ENCODE results near the gene NISCH.
"Not testable (repeated sequence)": the region's sequence is repeated elsewhere in the genome, so short reads cannot be mapped to it uniquely, and the experiment has no call there.

The NISCH gene

DNA sequence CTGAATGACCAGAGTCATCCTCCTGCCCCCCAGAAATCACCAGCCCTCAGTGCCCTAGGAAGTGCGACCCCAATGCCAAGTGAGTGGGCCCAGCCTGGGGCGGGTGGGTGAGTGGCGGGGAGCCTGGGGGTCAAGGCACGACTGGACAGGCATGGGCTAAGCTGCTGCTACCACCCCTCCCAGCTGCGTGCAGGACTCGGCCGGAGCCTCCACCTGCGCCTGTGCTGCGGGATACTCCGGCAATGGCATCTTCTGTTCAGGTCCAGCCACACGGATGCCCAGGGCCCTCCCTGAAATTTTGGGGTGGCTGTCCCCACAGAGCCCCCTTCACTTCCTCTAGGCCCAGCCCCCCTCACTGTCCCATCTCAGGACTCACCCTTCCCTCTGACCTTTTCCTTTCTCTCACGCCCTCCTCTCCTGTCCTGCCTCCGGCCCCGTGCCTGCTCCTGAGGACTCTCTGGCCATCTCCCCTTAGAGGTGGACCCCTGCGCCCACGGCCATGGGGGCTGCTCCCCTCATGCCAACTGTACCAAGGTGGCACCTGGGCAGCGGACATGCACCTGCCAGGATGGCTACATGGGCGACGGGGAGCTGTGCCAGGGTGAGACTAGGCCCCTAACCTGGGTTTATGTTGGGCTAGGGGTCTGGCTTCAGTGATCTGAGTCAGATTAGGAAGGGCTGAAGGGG lies 61.2 kb downstream of the NISCH start:
- DNase-seq, result no peak

DNA sequence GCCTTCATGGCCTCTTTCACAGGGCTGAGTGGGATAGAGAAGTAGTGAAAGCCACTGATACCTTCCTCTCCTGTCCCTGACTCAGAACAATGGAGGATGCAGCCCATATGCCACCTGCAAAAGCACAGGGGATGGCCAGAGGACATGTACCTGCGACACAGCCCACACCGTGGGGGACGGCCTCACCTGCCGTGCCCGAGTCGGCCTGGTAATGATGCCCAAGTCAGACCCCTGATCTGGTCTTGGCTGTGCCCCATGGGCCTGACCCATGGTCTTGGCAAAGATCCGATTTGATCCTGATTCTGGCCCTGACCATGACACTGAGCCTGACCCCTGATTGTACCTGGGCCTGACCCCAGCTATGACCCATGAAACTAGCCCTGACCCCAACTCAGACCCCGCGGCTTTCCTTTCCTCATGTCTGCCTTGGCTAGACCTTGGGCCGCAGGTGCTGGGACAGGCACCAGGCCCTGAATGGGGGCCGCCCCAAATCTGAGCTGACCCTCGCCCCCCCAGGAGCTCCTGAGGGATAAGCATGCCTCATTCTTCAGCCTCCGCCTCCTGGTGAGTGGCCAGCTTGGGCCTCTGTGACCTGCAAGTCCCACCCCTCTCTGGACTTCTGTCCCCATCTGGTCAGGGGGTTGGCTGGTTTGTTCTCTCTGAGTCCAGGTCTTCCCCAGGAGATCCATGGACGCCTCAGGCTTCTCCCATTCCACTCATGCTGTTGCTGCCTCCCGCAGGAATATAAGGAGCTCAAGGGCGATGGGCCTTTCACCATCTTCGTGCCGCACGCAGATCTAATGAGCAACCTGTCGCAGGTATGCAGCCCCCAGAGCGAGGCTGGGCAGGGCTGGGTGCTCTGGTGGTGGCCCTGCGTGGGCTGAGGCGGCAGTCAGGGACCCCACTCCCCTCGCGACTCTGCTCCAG lies 62.7 kb downstream of the NISCH start:
- no peak for DNase-seq

DNA sequence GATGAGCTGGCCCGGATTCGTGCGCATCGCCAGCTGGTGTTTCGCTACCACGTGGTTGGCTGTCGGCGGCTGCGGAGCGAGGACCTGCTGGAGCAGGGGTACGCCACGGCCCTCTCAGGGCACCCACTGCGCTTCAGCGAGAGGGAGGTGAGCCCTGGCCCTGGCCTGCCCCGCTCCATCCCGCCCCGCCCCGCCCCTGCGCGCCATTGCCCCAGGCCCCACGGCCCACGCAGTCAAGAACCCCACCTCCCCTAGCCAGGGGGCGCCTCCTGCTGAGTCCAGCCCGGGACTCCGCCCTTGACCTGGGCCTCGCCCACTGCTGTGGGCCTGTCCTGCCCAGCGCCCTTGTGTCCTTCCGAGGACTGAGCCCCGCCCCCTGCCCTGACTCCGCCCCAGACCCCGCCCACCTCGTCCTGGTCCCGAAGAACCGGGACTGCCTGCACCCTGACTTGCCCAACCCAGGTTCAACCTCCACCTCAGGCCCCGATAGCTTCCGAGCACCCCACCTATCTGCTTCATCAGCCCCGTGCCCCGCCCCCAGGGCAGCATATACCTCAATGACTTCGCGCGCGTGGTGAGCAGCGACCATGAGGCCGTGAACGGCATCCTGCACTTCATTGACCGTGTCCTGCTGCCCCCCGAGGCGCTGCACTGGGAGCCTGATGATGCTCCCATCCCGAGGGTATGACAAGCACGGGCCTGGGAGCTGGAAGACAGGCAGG lies 63.5 kb downstream of the NISCH start:
- DNase-seq, result no peak

DNA sequence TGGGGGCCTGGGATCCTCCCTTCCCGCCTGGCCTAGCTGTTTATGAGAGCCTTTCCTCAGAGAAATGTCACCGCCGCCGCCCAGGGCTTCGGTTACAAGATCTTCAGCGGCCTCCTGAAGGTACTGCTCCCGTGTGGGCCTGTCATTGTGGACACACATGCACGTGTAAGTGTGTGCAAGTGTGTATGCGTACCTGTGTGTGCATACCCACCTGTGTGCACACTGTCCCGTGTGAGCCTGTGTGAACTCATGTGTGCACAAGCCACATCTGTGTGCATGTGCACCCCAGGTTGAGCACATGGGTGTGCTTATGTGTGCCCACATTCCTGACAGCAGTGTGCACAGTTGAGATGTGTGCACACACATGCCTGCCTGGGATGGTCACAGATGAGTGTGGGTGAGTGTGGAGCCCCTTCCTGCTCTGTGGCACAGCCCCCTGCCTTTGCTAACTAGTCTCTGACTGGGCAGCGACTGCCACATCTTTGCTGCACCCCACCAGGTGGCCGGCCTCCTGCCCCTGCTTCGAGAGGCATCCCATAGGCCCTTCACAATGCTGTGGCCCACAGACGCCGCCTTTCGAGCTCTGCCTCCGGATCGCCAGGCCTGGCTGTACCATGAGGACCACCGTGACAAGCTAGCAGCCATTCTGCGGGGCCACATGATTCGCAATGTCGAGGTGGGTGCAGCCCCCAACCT lies 64.2 kb downstream of the NISCH start:
- DNase-seq, result no peak

DNA sequence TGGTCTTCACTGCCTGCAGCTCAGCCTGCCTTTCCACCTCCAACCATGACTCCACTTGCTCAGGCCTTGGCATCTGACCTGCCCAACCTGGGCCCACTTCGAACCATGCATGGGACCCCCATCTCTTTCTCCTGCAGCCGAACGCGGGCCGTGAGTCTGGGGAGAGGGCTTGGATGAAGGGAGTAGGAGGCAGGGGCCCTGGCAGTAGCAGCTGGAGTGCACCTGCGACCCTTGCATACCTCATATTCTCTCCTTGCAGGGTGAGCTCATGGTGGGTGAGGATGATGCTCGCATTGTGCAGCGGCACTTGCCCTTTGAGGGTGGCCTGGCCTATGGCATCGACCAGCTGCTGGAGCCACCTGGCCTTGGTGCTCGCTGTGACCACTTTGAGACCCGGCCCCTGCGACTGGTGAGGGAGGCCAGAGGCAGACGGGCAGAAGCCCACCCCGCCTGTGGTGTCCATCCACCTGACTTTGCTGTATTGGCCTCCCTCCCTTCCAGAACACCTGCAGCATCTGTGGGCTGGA lies 64.8 kb downstream of the NISCH start:
- no peak for DNase-seq

DNA sequence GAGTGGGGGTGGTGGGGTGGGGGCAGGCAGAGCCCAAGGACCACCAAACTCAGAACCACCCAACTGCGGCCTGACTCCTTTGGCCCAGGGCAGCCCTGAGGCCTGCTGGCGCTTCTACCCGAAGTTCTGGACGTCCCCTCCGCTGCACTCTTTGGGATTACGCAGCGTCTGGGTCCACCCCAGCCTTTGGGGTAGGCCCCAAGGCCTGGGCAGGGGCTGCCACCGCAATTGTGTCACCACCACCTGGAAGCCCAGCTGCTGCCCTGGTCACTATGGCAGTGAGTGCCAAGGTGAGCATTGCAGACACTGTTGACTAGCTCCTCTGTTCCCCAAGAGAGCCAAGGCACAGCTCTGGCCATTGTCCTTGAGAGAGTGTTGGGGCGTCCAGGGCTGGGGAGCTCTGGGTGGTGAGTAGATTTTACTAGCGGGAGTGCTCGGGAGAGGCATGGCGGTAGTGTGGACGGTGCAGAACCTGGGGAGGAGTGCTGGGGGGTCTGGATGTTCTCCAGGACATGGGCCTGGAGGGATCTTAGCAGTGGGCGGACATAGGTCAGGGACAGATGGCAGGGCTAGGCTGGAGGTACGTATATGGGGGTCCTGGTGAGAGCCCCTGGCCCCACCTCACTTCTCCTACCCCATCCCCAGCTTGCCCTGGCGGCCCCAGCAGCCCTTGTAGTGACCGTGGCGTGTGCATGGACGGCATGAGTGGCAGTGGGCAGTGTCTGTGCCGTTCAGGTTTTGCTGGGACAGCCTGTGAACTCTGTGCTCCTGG lies 65.5 kb downstream of the NISCH start:
- DNase-seq, result no peak

DNA sequence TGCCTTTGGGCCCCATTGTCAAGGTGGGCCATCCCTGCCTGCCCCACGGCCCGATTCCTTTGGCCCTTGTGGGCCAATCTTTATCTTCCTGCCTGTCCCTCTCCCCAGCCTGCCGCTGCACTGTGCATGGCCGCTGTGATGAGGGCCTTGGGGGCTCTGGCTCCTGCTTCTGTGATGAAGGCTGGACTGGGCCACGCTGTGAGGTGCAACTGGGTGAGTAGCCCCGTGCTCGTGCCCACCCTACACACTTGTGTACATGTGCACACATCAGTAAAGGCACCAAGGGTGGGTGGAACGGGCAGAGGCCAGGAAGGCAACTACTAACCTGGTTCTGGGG lies 66.1 kb downstream of the NISCH start:
- DNase-seq, result no peak

DNA sequence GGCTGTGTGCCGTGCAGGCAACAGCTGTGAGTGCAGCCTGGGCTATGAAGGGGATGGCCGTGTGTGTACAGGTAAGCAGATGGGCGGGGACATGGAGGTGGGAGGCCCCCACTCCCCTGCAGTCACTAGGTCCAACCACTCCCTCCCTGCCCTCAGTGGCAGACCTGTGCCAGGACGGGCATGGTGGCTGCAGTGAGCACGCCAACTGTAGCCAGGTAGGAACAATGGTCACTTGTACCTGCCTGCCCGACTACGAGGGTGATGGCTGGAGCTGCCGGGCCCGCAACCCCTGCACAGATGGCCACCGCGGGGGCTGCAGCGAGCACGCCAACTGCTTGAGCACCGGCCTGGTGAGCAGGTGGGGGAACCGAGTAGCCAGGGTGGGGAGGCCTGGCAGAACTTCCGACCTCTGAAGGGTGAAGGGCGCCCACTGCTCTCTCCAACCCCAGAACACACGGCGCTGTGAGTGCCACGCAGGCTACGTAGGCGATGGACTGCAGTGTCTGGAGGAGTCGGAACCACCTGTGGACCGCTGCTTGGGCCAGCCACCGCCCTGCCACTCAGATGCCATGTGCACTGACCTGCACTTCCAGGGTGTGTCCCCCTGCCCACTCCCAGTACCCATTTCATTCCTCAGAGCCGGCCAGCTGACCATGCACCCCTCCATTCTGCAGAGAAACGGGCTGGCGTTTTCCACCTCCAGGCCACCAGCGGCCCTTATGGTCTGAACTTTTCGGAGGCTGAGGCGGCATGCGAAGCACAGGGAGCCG lies 66.7 kb downstream of the NISCH start:
- DNase-seq, result no peak

DNA sequence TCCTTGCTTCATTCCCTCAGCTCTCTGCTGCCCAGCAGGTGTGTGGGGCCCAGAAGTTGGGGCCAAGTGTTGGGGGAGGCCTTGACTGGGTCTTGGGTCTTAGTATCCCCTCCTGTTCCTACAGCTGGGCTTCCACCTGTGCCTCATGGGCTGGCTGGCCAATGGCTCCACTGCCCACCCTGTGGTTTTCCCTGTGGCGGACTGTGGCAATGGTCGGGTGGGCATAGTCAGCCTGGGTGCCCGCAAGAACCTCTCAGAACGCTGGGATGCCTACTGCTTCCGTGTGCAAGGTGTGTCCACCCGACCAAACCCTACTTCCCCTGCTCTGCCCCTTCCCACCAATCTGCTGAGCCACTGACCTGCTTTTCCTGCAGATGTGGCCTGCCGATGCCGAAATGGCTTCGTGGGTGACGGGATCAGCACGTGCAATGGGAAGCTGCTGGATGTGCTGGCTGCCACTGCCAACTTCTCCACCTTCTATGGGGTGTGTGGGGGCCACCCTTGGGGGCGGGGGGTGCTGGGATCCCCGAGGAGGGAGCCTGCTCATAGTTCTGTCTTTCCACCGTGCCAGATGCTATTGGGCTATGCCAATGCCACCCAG lies 67.3 kb downstream of the NISCH start:
- no peak for DNase-seq

DNA sequence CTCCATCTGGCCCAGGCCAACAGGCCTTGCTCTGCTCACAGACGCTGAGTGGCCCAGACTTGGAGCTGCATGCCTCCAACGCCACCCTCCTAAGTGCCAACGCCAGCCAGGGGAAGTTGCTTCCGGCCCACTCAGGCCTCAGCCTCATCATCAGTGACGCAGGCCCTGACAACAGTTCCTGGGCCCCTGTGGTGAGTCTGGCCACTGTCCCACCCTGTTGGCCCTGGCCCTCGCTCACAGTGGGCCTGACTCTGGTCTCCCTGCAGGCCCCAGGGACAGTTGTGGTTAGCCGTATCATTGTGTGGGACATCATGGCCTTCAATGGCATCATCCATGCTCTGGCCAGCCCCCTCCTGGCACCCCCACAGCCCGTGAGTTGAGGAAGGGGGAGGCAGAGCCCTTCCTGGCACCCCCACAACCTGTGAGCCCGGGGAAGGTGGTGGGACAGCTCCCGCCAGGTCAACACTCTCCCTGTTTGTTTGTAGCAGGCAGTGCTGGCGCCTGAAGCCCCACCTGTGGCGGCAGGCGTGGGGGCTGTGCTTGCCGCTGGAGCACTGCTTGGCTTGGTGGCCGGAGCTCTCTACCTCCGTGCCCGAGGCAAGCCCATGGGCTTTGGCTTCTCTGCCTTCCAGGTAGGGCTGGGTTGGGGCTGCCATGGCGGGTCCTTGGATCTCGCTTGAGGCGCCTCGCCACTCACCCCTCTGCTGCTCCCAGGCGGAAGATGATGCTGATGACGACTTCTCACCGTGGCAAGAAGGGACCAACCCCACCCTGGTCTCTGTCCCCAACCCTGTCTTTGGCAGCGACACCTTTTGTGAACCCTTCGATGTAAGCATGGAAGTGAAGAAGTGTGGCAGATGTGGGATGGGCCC lies 68.2 kb downstream of the NISCH start:
- DNase-seq, result no peak

DNA sequence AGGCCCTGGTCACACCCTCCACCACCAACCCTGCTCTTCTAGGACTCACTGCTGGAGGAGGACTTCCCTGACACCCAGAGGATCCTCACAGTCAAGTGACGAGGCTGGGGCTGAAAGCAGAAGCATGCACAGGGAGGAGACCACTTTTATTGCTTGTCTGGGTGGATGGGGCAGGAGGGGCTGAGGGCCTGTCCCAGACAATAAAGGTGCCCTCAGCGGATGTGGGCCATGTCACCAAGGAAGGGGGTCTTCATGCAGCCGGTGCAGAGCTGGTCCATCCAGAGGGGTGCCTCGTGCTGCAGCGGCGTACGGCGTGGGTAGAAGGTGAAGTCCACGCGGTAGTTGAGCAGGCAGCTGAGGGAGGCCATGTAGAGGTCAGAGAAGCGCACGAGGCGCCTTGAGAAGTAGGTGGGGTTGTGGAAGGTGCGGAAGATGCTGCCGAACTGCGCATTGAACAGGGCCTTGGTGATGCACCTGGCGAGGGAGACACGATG lies 68.9 kb downstream of the NISCH start:
- DNase-seq, result no peak

DNA sequence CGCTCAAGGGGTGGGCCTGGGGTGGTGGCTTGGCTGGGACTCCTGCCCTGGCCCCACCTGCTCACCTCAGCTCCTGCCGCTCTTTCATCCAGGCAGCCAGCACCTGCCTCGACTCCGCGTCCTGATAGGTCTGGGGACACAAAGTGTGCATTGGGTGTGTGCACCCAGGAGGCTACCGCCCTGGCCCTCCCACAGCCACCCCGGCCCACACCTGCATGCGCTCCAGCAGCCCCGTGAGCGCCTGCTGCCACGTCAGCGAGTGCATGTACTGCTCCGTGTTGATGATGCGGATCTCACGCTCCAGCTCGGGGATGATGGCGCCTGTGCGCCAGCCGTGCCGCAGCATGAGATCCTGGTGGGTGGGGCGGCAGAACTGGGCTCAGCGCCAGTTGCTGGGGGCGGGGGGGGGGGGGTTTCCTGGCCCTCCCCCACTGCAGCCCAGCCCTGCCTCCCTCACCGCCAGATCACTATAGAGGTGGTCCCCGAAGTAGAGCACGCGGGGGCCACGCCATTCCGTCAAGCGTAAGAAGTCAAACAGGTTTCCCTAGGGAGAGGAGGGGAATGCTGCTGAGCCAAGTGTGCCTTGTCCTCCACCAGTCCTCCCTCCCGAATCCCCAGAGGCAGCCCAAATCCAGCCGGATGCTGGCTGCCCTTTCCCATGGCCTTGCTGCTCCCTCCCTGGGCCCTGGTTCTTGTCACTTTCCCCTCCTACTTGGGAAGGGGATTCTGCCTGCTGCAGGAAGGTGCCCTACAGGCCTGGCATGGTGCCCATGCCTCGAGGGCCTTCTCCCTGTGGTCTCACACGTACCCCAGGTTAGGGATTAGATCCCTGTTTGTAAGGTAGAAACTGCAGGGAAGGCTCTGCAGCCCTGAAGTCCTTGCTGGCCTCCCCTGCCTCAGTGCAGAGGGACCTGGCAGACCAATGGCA lies 69.6 kb downstream of the NISCH start:
- DNase-seq, result no peak

DNA sequence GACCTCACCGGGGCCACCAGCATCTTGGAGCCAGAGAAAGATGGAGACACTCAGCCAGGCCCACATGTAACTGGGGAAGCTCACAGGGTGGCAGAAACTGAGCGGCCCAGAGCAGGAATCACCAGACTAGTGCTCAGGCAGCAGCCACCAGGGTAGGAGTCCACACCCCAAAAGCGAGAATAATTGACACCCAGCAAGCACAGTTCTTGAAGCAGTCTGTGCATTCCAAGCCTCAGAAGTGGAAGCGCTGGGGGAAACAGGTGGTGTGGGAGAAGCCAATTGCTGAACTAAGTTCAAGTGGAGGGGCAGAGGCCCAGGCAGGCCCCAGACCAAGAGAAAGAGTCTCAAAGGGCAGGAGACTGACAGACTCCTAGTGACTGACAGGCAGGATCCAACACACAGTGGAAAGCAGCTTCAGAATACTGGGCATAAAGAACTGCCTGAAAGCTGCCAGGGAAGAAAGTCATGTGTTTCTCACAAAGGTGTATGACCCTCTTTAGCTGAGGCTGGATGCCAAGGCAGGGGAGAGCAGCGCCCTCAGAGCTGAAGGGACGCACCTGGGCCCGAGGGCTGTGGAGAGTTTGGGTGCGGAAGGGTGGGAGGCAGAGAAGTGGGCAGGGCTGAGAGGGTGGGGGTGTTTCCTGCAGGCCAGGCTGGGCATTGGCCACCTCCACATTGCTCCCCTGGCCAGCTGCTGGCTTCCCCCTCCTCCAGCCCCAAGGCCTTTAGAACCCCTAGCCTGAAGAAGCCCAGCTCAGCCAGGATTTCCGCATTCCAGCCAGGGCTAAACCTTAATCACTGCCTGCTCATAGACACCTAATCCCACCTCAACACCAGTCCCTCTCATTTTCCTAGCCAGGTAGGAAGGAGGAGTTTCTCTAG lies 70.5 kb downstream of the NISCH start:
- no peak for DNase-seq

DNA sequence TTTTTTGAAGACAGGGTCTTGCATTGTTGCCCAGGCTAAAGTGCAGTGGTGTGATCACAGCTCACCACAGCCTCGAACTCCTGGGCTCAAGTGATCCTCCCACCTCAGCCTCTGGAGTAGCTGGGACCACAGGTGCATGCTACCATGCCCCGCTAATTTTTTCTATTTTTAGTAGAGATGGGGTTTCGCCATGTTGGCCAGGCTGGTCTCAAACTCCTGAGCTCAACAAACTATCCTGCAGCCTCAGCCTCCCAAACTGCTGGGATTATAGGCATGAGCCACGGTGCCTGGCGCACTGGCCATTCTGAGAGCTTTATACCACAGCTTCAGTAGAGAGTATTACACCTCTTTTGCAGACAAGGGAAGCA lies 71.3 kb downstream of the NISCH start:
- DNase-seq, result not testable (repeated sequence)

DNA sequence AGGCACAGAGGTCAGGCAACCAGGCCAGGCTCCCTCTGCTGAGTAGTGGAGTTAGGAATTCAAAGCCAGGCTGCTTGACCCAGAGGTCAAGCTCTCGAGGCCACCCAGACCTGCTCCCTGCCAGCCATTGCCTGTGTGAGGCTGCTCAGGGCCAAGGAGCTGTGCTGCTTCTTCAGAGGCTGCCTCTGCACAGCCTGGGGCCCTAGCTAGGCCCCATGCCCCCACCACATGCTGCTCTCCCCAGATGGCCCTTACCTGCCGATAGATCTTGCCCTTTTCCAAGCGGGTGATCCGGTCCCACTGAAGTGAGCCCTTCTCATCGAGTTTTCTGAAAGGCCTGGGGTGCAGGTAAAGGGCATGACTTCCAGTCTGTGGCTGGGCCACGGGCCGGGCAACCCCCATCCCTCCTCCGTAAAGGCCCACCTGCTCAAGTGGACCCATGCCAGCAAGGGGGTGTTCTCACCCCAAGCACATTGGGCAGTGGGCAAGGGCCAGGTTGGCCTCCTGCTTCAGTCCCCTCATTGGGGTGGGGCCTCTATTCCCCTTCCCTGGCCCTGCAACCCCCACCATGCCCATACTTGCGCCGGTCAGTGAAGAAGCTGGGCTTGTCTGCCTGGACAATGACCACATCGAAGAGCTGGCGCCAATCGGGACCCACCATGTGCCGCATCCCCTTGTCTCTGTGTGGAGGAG lies 71.8 kb downstream of the NISCH start:
- DNase-seq, result no peak

DNA sequence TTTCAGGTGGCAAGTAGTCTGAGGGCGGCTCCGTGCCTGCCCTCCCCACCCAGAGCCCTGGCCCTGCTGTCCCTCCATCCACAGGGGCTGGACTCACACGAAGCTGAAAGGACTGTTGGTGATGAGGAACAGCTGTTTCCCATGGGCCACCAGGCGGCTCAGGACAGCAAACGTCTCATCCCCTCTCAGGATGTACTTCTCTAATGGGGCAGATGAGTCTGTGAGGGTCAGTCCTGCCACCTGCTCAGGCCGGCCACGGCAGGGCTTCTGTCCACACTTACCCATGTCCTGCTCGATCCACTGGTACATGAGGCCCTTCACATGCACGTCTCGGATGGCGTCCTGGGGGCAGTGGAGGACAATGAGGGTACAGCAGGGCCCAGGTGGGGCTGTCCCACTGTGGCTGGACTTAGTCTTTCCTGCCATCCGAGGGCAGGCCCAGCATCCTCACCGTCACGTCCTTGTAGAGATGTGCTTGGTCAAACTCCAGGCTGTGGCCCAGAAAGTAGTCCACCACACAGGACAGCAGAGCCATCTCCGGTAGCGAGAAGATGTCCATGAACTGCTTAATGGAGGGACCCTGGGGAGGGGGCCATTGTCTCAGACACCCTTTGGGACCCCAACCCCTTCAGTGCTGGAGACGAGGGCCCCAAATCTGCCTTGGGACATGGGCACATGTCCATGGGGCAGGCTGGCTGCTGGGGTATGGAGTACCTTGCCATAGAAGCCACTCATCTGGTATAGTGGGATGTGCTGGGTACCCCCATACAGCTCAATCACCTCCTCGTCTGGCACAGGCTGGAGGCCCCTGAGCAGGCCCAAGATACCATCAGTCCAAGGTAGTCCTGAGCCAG lies 72.6 kb downstream of the NISCH start:
- no peak for DNase-seq

Measured in activated CD8-positive, alpha-beta memory T cell treated with anti-CD3 and anti-CD28 coated beads for 24 hours (primary cell).